Immature natural killer cell (primary cell): ENCODE data around the gene MSLN. TPM values are rescaled to one million over a fixed set of nuclear protein-coding genes. Genes with fewer than 3 reads are reported as not detected.

Source experiments
- DNase-seq, 3 donors: peaks; one replicate each; pipeline ENCODE4 v3.0.0; 2022; ENCODE audit warnings: mixed read lengths in 1 of 3
- H3K27ac Mint-ChIP-seq, 6 donors: one replicate each; pipeline ENCODE4 v1.8.0; 2020; ENCODE audit warnings: mixed read lengths in 6 of 6, mild to moderate bottlenecking in 5 of 6, inconsistent platforms in 4 of 6, moderate library complexity in 3 of 6
- H3K27me3 Mint-ChIP-seq, 3 donors: one replicate each; pipeline ENCODE4 v1.8.0; 2020 to 2021; ENCODE audit warnings: low read depth in 3 of 3, mild to moderate bottlenecking in 3 of 3, mixed read lengths in 3 of 3, moderate library complexity in 3 of 3, inconsistent platforms in 1 of 3
- H3K36me3 Mint-ChIP-seq, 3 donors: one replicate each; pipeline ENCODE4 v1.8.0; 2020; ENCODE audit warnings: mixed read lengths in 3 of 3, inconsistent platforms in 2 of 3, mild to moderate bottlenecking in 2 of 3
- H3K4me1 Mint-ChIP-seq, 2 donors: one replicate each; pipeline ENCODE4 v1.8.0; 2020; ENCODE audit warnings: inconsistent platforms in 2 of 2, mild to moderate bottlenecking in 2 of 2, mixed read lengths in 2 of 2, moderate library complexity in 1 of 2
- H3K4me3 Mint-ChIP-seq, 5 donors: one replicate each; pipeline ENCODE4 v1.8.0; 2020; ENCODE audit warnings: mild to moderate bottlenecking in 5 of 5, mixed read lengths in 5 of 5, inconsistent platforms in 3 of 5, moderate library complexity in 3 of 5
- H3K9me3 Mint-ChIP-seq, 6 donors: one replicate each; pipeline ENCODE4 v1.8.0; 2020; ENCODE audit warnings: mild to moderate bottlenecking in 6 of 6, mixed read lengths in 6 of 6, inconsistent platforms in 4 of 6, moderate library complexity in 3 of 6
- polyA plus RNA-seq, 3 donors: library from polyadenylated mRNA; unstranded; fragments of 300-500 nt; fragmentation: Illumina TruSeq; gene quantifications; one replicate each; pipeline ENCODE4 v1.2.3, GENCODE V29; 2021

The MSLN gene
- polyA plus RNA-seq, 3 donors from 2014 or later: not detected

GRCh38 chr16:794853-795466 lies 34.4 kb downstream of the MSLN start:
- Mint-ChIP-seq H3K27me3 (peaks cover 0 to under 1% (median 0%) of the 10 kb centered on the region in 3 donors), H3K4me1 (no peaks in the 10 kb centered on the region), H3K4me3 (no peak overlapping the region), H3K27ac (no peak overlapping the region), H3K36me3 (peaks cover 0 to 4% (median 4%) of the 10 kb centered on the region in 3 donors), H3K9me3 (no peaks in the 10 kb centered on the region)
- no peak for DNase-seq

GRCh38 chr16:795580-796229 lies 35.2 kb downstream of the MSLN start:
- no peaks in the 10 kb centered on the region for H3K9me3 Mint-ChIP-seq
- no peak overlapping the region for H3K27ac Mint-ChIP-seq
- no peak for DNase-seq
- peaks cover 0 to 4% (median 4%) of the 10 kb centered on the region in 3 donors for H3K36me3 Mint-ChIP-seq
- no peaks in the 10 kb centered on the region for H3K27me3 Mint-ChIP-seq
- H3K4me3 Mint-ChIP-seq: no peak overlapping the region
- H3K4me1 Mint-ChIP-seq: no peaks in the 10 kb centered on the region

GRCh38 chr16:796296-797119 lies 36.0 kb downstream of the MSLN start:
- no peak overlapping the region for H3K27ac Mint-ChIP-seq
- H3K4me1 Mint-ChIP-seq: no peaks in the 10 kb centered on the region
- H3K36me3 Mint-ChIP-seq: peaks cover 0 to 2% (median 1%) of the 10 kb centered on the region in 3 donors
- DNase-seq: no peak
- H3K27me3 Mint-ChIP-seq: no peaks in the 10 kb centered on the region
- H3K9me3 Mint-ChIP-seq: no peaks in the 10 kb centered on the region
- H3K4me3 Mint-ChIP-seq: no peak overlapping the region

- H3K27me3 Mint-ChIP-seq: no peaks in the 10 kb centered on the region
- H3K36me3 Mint-ChIP-seq: no peaks in the 10 kb centered on the region
- no peak for DNase-seq
- no peaks in the 10 kb centered on the region for H3K4me1 Mint-ChIP-seq
- no peak overlapping the region for H3K27ac Mint-ChIP-seq
- H3K9me3 Mint-ChIP-seq: no peaks in the 10 kb centered on the region
- H3K4me3 Mint-ChIP-seq: no peak overlapping the region
Observed at GRCh38 chr16:797120-797420, 36.5 kb downstream of the MSLN start.

- Mint-ChIP-seq H3K27ac (peak overlapping the region in 1 of 6 donors; percentile 58), H3K4me1 (no peaks in the 10 kb centered on the region), H3K4me3 (no peak overlapping the region), H3K9me3 (no peaks in the 10 kb centered on the region), H3K27me3 (no peaks in the 10 kb centered on the region), H3K36me3 (no peaks in the 10 kb centered on the region)
- no peak for DNase-seq
Observed at GRCh38 chr16:797686-798085, 37.2 kb downstream of the MSLN start.

- H3K9me3 Mint-ChIP-seq: no peaks in the 10 kb centered on the region
Observed at GRCh38 chr16:798666-799065, 38.1 kb downstream of the MSLN start.

GRCh38 chr16:799111-799947 lies 38.8 kb downstream of the MSLN start:
- H3K36me3 Mint-ChIP-seq: no peaks in the 10 kb centered on the region
- no peaks in the 10 kb centered on the region for H3K27me3 Mint-ChIP-seq
- H3K9me3 Mint-ChIP-seq: no peaks in the 10 kb centered on the region
- H3K27ac Mint-ChIP-seq: no peak overlapping the region
- H3K4me3 Mint-ChIP-seq: no peak overlapping the region
- no peak for DNase-seq
- no peaks in the 10 kb centered on the region for H3K4me1 Mint-ChIP-seq

More at GRCh38 chr16:798666-799065, 38.1 kb downstream of the MSLN start:
- Mint-ChIP-seq H3K36me3 (no peaks in the 10 kb centered on the region), H3K27me3 (no peaks in the 10 kb centered on the region), H3K4me3 (no peak overlapping the region), H3K27ac (no peak overlapping the region), H3K4me1 (no peaks in the 10 kb centered on the region)
- no peak for DNase-seq

GRCh38 chr16:799948-800833 lies 39.7 kb downstream of the MSLN start, which contains the start of gene GNG13:
GNG13 (minus strand) TSS chr16:800734; CDS start chr16:799077, 1,657 bp downstream.
- DNase-seq: no peak
- Mint-ChIP-seq H3K4me3 (no peak within 1 kb of the TSS), H3K27me3 (no peaks in the 10 kb centered on the region), H3K27ac (no peak within 1 kb of the TSS), H3K36me3 (no peaks in the 10 kb centered on the region), H3K4me1 (no peaks in the 10 kb centered on the region), H3K9me3 (no peaks in the 10 kb centered on the region)

GRCh38 chr16:800834-801511 lies 40.4 kb downstream of the MSLN start:
- H3K4me3 Mint-ChIP-seq: no peak overlapping the region
- H3K9me3 Mint-ChIP-seq: no peaks in the 10 kb centered on the region
- H3K4me1 Mint-ChIP-seq: peaks cover 0 to under 1% of the 10 kb centered on the region in 2 donors
- no peaks in the 10 kb centered on the region for H3K27me3 Mint-ChIP-seq
- DNase-seq: no peak
- no peak overlapping the region for H3K27ac Mint-ChIP-seq
- no peaks in the 10 kb centered on the region for H3K36me3 Mint-ChIP-seq

GRCh38 chr16:801584-802363 lies 41.2 kb downstream of the MSLN start:
- Mint-ChIP-seq H3K4me1 (peaks cover 0 to 2% of the 10 kb centered on the region in 2 donors), H3K9me3 (no peaks in the 10 kb centered on the region), H3K4me3 (no peak overlapping the region), H3K36me3 (no peaks in the 10 kb centered on the region), H3K27ac (no peak overlapping the region), H3K27me3 (peaks cover under 1% of the 10 kb centered on the region in 3 donors)
- DNase-seq: no peak

GRCh38 chr16:802461-802860 lies 41.9 kb downstream of the MSLN start:
- peaks cover 1 to 3% (median 2%) of the 10 kb centered on the region in 3 donors for H3K27me3 Mint-ChIP-seq
- H3K27ac Mint-ChIP-seq: no peak overlapping the region
- no peak overlapping the region for H3K4me3 Mint-ChIP-seq
- H3K9me3 Mint-ChIP-seq: no peaks in the 10 kb centered on the region
- H3K4me1 Mint-ChIP-seq: peaks cover 0 to 2% of the 10 kb centered on the region in 2 donors
- DNase-seq: no peak
- no peaks in the 10 kb centered on the region for H3K36me3 Mint-ChIP-seq
